SU-DHL-6 (cell line): Measurements from ENCODE around the gene RAB14.

Experiments
- EZH2phosphoT487 ChIP-seq: fragments of 200-600 bp; sonication (generic), shearing (Covaris generic); conservative IDR thresholded peaks from 2 replicates; pipeline ENCODE4 v1.6.1; 2018; ENCODE audit warnings: mild to moderate bottlenecking, antibody characterized with exemption, low read length, moderate library complexity, mixed read lengths
- TF ChIP-seq, protein P1 (sequence below): fragments of 200-600 bp; sonication (generic); IDR thresholded peaks from one replicate; pipeline ENCODE4 v1.5.1; 2017; ENCODE audit warnings: antibody characterized with exemption, mild to moderate bottlenecking, low read length, moderate library complexity; ENCODE audit not compliant: insufficient read depth, poor library complexity, severe bottlenecking

DNA sequence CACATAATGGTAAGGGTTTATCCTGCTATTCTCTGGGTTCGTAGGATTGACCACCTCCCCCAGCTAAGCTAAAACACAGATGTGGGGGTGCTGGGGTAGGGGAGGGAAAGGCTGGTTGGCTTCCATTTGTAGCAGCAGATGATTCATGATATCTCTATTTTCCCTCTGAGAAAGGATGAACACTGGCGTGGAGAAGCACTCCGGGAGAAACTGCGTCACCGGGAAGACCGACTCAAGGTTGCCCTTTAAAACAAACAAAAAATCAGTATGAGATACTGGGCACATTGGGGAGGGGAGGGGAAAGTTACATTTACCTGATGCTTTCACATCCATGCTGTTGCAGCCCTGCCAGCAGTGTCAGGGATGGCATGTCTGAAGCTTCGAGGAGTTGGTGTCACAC lies 28.2 kb downstream of the RAB14 start:
- TF ChIP-seq, protein P1, sequence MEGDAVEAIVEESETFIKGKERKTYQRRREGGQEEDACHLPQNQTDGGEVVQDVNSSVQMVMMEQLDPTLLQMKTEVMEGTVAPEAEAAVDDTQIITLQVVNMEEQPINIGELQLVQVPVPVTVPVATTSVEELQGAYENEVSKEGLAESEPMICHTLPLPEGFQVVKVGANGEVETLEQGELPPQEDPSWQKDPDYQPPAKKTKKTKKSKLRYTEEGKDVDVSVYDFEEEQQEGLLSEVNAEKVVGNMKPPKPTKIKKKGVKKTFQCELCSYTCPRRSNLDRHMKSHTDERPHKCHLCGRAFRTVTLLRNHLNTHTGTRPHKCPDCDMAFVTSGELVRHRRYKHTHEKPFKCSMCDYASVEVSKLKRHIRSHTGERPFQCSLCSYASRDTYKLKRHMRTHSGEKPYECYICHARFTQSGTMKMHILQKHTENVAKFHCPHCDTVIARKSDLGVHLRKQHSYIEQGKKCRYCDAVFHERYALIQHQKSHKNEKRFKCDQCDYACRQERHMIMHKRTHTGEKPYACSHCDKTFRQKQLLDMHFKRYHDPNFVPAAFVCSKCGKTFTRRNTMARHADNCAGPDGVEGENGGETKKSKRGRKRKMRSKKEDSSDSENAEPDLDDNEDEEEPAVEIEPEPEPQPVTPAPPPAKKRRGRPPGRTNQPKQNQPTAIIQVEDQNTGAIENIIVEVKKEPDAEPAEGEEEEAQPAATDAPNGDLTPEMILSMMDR = no peak
- no peak for TF ChIP-seq EZH2phosphoT487
